T-helper 17 cell (primary cell): ENCODE results near the gene CHFR. TPM values are rescaled to one million over a fixed set of nuclear protein-coding genes. Genes with fewer than 3 reads are reported as not detected.
"Not testable (repeated sequence)": the region's sequence is repeated elsewhere in the genome, so short reads cannot be mapped to it uniquely, and the experiment has no call there.

Experiments used
- ATAC-seq: fragments of 150-1000 bp; cut with Tn5 transposase; 2 replicates; pipeline ENCODE4 v1.10.0; 2021; ENCODE audit warnings: mild to moderate bottlenecking, moderate library complexity
- DNase-seq, 3 donors: peaks; one replicate each; pipeline versions ENCODE4 v3.0.0 to v3.0.0-alpha.2; 2020 to 2021
- H3K9me3 ChIP-seq: one replicate; pipeline ENCODE4 v1.7.0; 2013; ENCODE audit warnings: low read length, mild to moderate bottlenecking; ENCODE audit not compliant: control insufficient read depth, poor library complexity, severe bottlenecking
- H3K27ac Mint-ChIP-seq: one replicate; pipeline ENCODE4 v1.8.0; 2022; ENCODE audit warnings: mild to moderate bottlenecking, moderate library complexity, mixed read lengths
- H3K27me3 Mint-ChIP-seq: one replicate; pipeline ENCODE4 v1.8.0; 2022; ENCODE audit warnings: mixed read lengths
- H3K36me3 Mint-ChIP-seq: one replicate; pipeline ENCODE4 v1.8.0; 2022; ENCODE audit warnings: low read depth, mixed read lengths
- H3K4me1 Mint-ChIP-seq: one replicate; pipeline ENCODE4 v1.8.0; 2022; ENCODE audit warnings: mild to moderate bottlenecking, mixed read lengths
- H3K4me3 Mint-ChIP-seq: one replicate; pipeline ENCODE4 v1.8.0; 2022; ENCODE audit warnings: mild to moderate bottlenecking, moderate library complexity, mixed read lengths
- total RNA-seq, 4 donors: library from RNA in 2 of 4; stranded (reverse) in 2 of 4; gene quantifications; one replicate each; pipeline ENCODE4 v1.2.3 and lab custom pipeline; 2022 to 2026

CHFR gene
- total RNA-seq, 2 donors from 2014 or later = 91.5 to 94.5 TPM

GRCh38 chr12:132907789-132908144 is 20.4 kb upstream of the CHFR start:
- H3K9me3 ChIP-seq, H3K36me3 Mint-ChIP-seq, DNase-seq, H3K27me3 Mint-ChIP-seq, ATAC-seq: not testable (repeated sequence)
- Mint-ChIP-seq H3K4me3 (peak overlapping the region; percentile 93), H3K4me1 (peaks cover 11% of the 10 kb centered on the region), H3K27ac (peak overlapping the region; percentile 87)

- peak overlapping the region; percentile 41 for H3K4me3 Mint-ChIP-seq
- ATAC-seq (no peak), DNase-seq (no peak)
- H3K27ac Mint-ChIP-seq = no peak overlapping the region
- peaks cover 11% of the 10 kb centered on the region for H3K4me1 Mint-ChIP-seq
- H3K27me3 Mint-ChIP-seq = no peaks in the 10 kb centered on the region
- H3K36me3 Mint-ChIP-seq = no peaks in the 10 kb centered on the region
- H3K9me3 ChIP-seq = no peaks in the 10 kb centered on the region
Measured at GRCh38 chr12:132907216-132907615, 19.8 kb upstream of the CHFR start.

GRCh38 chr12:132904718-132905328 is 17.4 kb upstream of the CHFR start:
- H3K27ac Mint-ChIP-seq = peak overlapping the region; percentile 81
- H3K9me3 ChIP-seq = no peaks in the 10 kb centered on the region
- peaks cover 11% of the 10 kb centered on the region for H3K4me1 Mint-ChIP-seq
- DNase-seq = peak; percentile 81 to 91 (median 81)
- peak; percentile 24 for ATAC-seq
- H3K4me3 Mint-ChIP-seq = peak overlapping the region; percentile 63
- no peaks in the 10 kb centered on the region for H3K27me3 Mint-ChIP-seq
- H3K36me3 Mint-ChIP-seq = no peaks in the 10 kb centered on the region

GRCh38 chr12:132899033-132899432 is 11.6 kb upstream of the CHFR start:
- H3K27ac Mint-ChIP-seq = no peak overlapping the region
- H3K4me1 Mint-ChIP-seq = no peaks in the 10 kb centered on the region
- no peak overlapping the region for H3K4me3 Mint-ChIP-seq
- H3K36me3 Mint-ChIP-seq = no peaks in the 10 kb centered on the region
- DNase-seq (no peak), ATAC-seq (no peak)
- H3K27me3 Mint-ChIP-seq = no peaks in the 10 kb centered on the region
- H3K9me3 ChIP-seq = no peaks in the 10 kb centered on the region

- ATAC-seq (no peak), DNase-seq (no peak)
- peak overlapping the region; percentile 22 for H3K4me3 Mint-ChIP-seq
- no peaks in the 10 kb centered on the region for H3K27me3 Mint-ChIP-seq
- H3K9me3 ChIP-seq = no peaks in the 10 kb centered on the region
- H3K27ac Mint-ChIP-seq = peak overlapping the region; percentile 99
- peaks cover 9% of the 10 kb centered on the region for H3K36me3 Mint-ChIP-seq
- peaks cover 7% of the 10 kb centered on the region for H3K4me1 Mint-ChIP-seq
Measured at GRCh38 chr12:132888852-132889251, 1.4 kb upstream of the CHFR start.

GRCh38 chr12:132886529-132887477 is 602 bp downstream of the CHFR start:
- Mint-ChIP-seq H3K36me3 (peaks cover 9% of the 10 kb centered on the region), H3K4me1 (peaks cover 18% of the 10 kb centered on the region)
- no peak for DNase-seq

GRCh38 chr12:132881818-132882217 is 5.6 kb downstream of the CHFR start:
- DNase-seq (no peak), ATAC-seq (no peak)

More at GRCh38 chr12:132886529-132887477, 602 bp downstream of the CHFR start:
- no peaks in the 10 kb centered on the region for H3K27me3 Mint-ChIP-seq
- H3K4me3 Mint-ChIP-seq = peak overlapping the region; percentile 96
- no peak for ATAC-seq
- H3K9me3 ChIP-seq = no peaks in the 10 kb centered on the region
- H3K27ac Mint-ChIP-seq = peak overlapping the region; percentile 99

GRCh38 chr12:132874620-132875019 is 12.8 kb downstream of the CHFR start:
- H3K36me3 Mint-ChIP-seq, H3K4me3 Mint-ChIP-seq, H3K27me3 Mint-ChIP-seq, H3K27ac Mint-ChIP-seq, H3K4me1 Mint-ChIP-seq, ATAC-seq, H3K9me3 ChIP-seq, DNase-seq: not testable (repeated sequence)

More at GRCh38 chr12:132881818-132882217, 5.6 kb downstream of the CHFR start:
- no peaks in the 10 kb centered on the region for H3K36me3 Mint-ChIP-seq
- H3K4me1 Mint-ChIP-seq = peaks cover 20% of the 10 kb centered on the region
- no peaks in the 10 kb centered on the region for H3K9me3 ChIP-seq
- H3K27ac Mint-ChIP-seq = no peak overlapping the region
- H3K27me3 Mint-ChIP-seq = no peaks in the 10 kb centered on the region
- no peak overlapping the region for H3K4me3 Mint-ChIP-seq

- H3K9me3 ChIP-seq = no peaks in the 10 kb centered on the region
- DNase-seq (no peak), ATAC-seq (no peak)
- peak overlapping the region; percentile 65 for H3K27ac Mint-ChIP-seq
- peaks cover 7% of the 10 kb centered on the region for H3K36me3 Mint-ChIP-seq
- H3K4me3 Mint-ChIP-seq = peak overlapping the region; percentile 31
- H3K27me3 Mint-ChIP-seq = no peaks in the 10 kb centered on the region
- peaks cover 5% of the 10 kb centered on the region for H3K4me1 Mint-ChIP-seq
Measured at GRCh38 chr12:132874175-132874574, 13.2 kb downstream of the CHFR start.

- peak overlapping the region; percentile 65 for H3K27ac Mint-ChIP-seq
Measured at GRCh38 chr12:132873724-132874123, 13.7 kb downstream of the CHFR start.

GRCh38 chr12:132872975-132873421 is 14.4 kb downstream of the CHFR start:
- peak; percentile 71 for ATAC-seq
- peaks cover 5% of the 10 kb centered on the region for H3K4me1 Mint-ChIP-seq
- no peaks in the 10 kb centered on the region for H3K9me3 ChIP-seq
- H3K27ac Mint-ChIP-seq = peak overlapping the region; percentile 57
- no peaks in the 10 kb centered on the region for H3K27me3 Mint-ChIP-seq
- H3K36me3 Mint-ChIP-seq = peaks cover 7% of the 10 kb centered on the region
- no peak for DNase-seq
- H3K4me3 Mint-ChIP-seq = no peak overlapping the region

More at GRCh38 chr12:132873724-132874123, 13.7 kb downstream of the CHFR start:
- DNase-seq (no peak), ATAC-seq (no peak)
- peaks cover 5% of the 10 kb centered on the region for H3K4me1 Mint-ChIP-seq
- peaks cover 7% of the 10 kb centered on the region for H3K36me3 Mint-ChIP-seq
- H3K9me3 ChIP-seq = no peaks in the 10 kb centered on the region
- peak overlapping the region; percentile 31 for H3K4me3 Mint-ChIP-seq
- no peaks in the 10 kb centered on the region for H3K27me3 Mint-ChIP-seq

GRCh38 chr12:132872073-132872855 is 15.1 kb downstream of the CHFR start:
- H3K4me3 Mint-ChIP-seq = no peak overlapping the region
- DNase-seq (no peak), ATAC-seq (no peak)
- H3K27me3 Mint-ChIP-seq = no peaks in the 10 kb centered on the region
- peak overlapping the region; percentile 57 for H3K27ac Mint-ChIP-seq
- H3K9me3 ChIP-seq = no peaks in the 10 kb centered on the region
- H3K4me1 Mint-ChIP-seq = peaks cover 9% of the 10 kb centered on the region
- peaks cover 7% of the 10 kb centered on the region for H3K36me3 Mint-ChIP-seq

- H3K27me3 Mint-ChIP-seq = no peaks in the 10 kb centered on the region
- no peaks in the 10 kb centered on the region for H3K9me3 ChIP-seq
- DNase-seq = no peak
- no peak for ATAC-seq
- H3K4me1 Mint-ChIP-seq = peaks cover 16% of the 10 kb centered on the region
- no peaks in the 10 kb centered on the region for H3K36me3 Mint-ChIP-seq
- H3K4me3 Mint-ChIP-seq = no peak overlapping the region
- H3K27ac Mint-ChIP-seq = no peak overlapping the region
Measured at GRCh38 chr12:132869551-132869950, 17.9 kb downstream of the CHFR start.
